ENCODE data around the gene WWC1.

The WWC1 gene

GRCh38 chr5:168301593-168302390 is 10.3 kb downstream of the WWC1 start:
- TF ChIP-seq CTCF (IDR thresholded peaks at IDR 0.05; ENCODE audit: low read length, missing control alignments) = no peak
- H3K4me3 ChIP-seq (replicated peaks; ENCODE audit: low read depth, low read length) = no peak overlapping the region

GRCh38 chr5:168302785-168303184 is 11.3 kb downstream of the WWC1 start:
- no peak for DNase-seq (ENCODE audit: low read depth)
- TF ChIP-seq CTCF (IDR thresholded peaks at IDR 0.05; ENCODE audit: low read length, missing control alignments) = no peak
- H3K4me3 ChIP-seq (replicated peaks; ENCODE audit: low read depth, low read length) = no peak overlapping the region

More at GRCh38 chr5:168301593-168302390, 10.3 kb downstream of the WWC1 start:
- DNase-seq (ENCODE audit: low read depth) = no peak

- no peak for TF ChIP-seq CTCF (IDR thresholded peaks at IDR 0.05; ENCODE audit: low read length, missing control alignments)
- H3K4me3 ChIP-seq (replicated peaks; ENCODE audit: low read depth, low read length) = no peak overlapping the region
- no peak for DNase-seq (ENCODE audit: low read depth)
Measured at GRCh38 chr5:168303393-168304025, 12.1 kb downstream of the WWC1 start.

GRCh38 chr5:168304349-168304748 is 12.9 kb downstream of the WWC1 start:
- TF ChIP-seq CTCF (IDR thresholded peaks at IDR 0.05; ENCODE audit: low read length, missing control alignments) = no peak
- no peak overlapping the region for H3K4me3 ChIP-seq (replicated peaks; ENCODE audit: low read depth, low read length)
- no peak for DNase-seq (ENCODE audit: low read depth)

- H3K4me3 ChIP-seq (replicated peaks; ENCODE audit: low read depth, low read length) = no peak overlapping the region
- TF ChIP-seq CTCF (IDR thresholded peaks at IDR 0.05; ENCODE audit: low read length, missing control alignments) = no peak
- DNase-seq (ENCODE audit: low read depth) = no peak
Measured at GRCh38 chr5:168305281-168305680, 13.8 kb downstream of the WWC1 start.

GRCh38 chr5:168307022-168307421 is 15.6 kb downstream of the WWC1 start:
- DNase-seq (ENCODE audit: low read depth) = no peak
- H3K4me3 ChIP-seq (replicated peaks; ENCODE audit: low read depth, low read length) = no peak overlapping the region
- TF ChIP-seq CTCF (IDR thresholded peaks at IDR 0.05; ENCODE audit: low read length, missing control alignments) = no peak
